NCI-H2171 (cell line): Measurements from ENCODE around the gene THYN1.
"Not testable (repeated sequence)": the region's sequence is repeated elsewhere in the genome, so short reads cannot be mapped to it uniquely, and the experiment has no call there.

Source experiments
- DNase-seq: peaks from one replicate; lab custom pipeline; 2025; lab: John Stamatoyannopoulos, UW

The THYN1 gene

DNA sequence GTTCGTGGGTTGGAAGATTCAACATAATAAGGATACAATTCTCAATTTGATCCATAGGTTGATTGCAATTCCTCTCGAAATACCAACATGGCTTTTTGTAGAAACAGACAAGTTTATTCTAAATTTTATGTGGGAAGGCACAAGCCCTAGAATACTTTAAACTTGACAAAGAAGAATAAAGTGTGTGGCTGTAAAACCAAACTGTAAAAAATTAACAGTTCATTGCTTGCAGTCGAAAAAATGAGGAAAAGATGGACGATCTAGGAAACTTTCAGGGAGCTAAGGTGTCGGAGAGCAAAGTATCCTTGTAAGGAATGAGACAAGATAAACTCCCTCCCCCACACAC is 22.0 kb upstream of the THYN1 start:
- DNase-seq, result no peak

DNA sequence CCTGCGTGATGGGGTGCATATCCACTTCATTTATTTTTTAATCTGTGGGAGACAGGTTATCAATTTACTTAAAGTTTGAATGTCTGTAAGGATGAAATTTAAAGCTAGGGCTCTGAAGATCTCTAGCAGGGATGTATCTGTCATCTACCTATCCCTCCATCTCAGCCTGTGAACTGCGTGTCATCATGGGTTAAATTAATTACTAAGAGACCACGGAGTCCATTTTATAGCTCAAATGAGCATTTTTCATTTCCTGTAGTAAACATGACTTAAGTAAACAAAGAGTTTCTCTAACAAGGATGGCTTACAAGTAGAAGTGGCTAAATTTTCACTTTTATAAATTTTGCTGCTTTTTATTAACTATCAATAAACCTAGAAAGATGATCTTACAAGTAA is 20.2 kb upstream of the THYN1 start:
- DNase-seq, result no peak

GRCh38 chr11:134272381-134273316 is 19.5 kb upstream of the THYN1 start:
- DNase-seq, result no peak

GRCh38 chr11:134271978-134272377 is 18.8 kb upstream of the THYN1 start:
- DNase-seq, result no peak

DNA sequence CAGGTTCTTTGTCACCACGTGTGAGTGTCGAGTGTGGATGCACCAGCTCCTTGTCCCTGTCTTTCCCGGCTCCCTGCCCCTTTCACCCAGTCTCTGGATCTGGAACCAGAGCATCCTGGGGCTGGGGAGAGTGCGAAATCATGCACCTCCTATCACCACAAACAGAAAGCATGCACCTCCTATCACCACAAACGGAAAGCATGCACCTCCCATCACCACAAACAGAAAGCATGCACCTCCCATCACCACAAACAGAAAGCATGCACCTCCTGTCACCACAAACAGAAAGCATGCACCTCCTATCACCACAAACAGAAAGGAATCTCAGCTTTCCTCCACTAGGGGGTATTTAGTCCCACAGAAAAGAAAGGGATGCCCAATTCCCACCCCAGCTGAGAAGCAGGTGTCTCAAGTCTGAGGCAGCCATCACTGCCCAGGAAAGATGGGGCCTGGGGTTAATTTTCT is 17.1 kb upstream of the THYN1 start:
- DNase-seq, result no peak

DNA sequence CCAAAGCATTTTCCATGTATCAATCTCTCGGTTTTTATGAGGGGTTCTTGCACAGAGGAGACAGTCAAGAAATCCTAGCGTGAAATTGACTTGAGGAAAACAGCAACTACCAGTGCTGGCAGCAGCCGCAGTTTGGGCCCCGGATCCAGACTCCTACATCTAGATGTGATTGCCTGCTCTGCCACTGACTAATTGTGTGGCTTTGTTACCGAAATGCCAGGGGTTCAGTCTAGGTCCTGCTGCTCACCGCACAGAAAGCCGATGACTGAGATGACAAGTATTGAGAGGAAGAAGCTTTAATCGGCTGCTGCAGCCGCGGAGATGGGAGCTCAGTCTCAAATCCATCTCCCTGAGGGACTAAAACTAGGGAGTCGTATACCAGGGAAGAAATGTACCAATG is 14.8 kb upstream of the THYN1 start:
- no peak for DNase-seq

- no peak for DNase-seq
These were observed 14.3 kb upstream of the THYN1 start for GRCh38 chr11:134267461-134267860.

- no peak for DNase-seq
These were observed 13.7 kb upstream of the THYN1 start for GRCh38 chr11:134266841-134267251.

DNA sequence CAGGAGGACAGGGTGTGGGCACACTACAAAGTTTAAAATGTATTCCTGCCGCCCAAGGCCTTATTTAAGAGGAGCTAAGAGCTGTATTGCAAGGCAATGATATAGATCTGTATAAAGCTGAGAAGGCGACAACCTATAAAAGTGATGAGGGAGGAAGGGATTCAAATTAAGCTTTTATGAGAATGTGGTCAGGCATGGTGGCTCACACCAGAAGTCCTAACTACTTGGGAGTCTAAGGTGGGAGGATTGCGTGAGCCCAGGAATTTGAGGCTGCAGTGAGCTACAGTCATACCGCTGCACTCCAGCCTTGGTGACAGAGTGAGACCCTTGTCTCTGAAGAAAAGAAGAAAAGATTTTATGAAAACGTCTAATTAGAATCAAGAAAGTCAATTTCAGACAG is 13.3 kb upstream of the THYN1 start:
- no peak for DNase-seq

DNA sequence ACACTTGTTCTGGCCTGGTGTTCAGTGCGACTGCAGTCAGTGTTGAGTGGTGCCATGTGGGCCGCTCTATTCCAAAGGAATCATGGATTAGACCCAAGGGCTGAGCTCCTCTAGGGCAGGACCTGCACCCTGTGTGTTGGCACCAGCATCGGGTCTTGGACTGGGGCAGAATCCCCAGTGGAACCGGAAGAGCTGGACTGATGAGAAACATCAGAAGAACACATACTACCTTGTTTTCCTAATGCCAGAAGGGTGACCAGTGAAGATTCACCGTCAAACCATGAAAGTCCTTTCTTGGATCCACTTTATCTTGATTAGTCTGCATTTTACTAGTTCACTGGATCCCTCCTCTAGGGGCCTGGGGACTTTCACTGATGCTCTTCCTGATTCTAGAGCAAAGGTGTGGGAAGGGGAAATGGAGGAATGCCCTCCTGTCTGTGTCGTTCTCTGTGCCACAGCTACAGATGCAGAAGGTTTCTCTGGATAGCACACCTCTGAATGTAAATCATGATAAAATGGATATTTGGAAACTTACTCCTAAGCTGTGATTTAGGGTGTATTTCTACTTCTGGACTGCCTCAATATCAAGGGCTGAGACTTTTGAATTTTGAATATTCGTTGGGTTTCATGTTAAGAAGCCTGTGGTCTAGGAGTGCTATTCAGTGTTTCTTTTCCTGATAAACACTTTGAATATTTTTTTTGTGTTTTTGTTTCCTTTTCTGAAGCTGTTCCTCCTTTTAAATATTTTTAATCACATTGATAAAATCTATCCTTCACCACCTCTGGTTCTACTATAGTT is 12.0 kb upstream of the THYN1 start:
- DNase-seq, result no peak

DNA sequence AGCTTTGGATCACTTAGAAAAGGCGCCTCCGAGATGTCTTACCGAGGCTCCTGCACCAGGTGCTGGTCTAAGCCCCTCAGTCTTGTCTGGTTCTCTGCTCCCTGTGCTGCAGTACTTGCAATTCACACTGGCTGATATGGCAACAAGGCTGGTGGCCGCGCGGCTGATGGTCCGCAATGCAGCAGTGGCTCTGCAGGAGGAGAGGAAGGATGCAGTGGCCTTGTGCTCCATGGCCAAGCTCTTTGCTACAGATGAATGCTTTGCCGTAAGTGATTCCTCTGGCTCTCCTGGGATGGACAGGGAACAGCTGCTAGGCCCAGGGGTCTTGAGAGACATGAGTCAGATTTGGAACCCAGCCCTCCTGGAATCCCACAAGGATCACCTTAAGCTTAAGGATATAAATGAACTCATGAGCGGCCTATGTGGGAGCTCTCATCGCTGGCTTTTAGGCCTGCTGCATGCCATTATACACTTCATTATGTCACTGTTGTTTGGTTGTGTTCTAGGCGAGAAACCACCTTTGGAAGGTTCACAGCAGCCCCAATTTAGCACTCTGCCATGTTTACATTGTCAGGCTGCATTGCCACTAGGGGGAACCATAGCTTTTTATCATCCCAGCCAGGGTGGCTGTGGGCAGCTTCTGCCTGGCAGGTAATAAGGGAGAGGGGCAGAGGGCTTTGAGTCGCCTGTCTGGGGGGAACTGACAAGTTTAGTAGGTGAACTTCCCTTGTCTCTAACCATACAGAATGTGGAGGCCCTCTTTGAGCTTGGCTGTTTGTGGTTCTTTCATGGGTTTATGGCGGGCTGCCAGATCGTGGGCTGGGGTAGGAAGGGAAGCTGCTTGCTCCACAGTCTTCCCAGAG is 8.7 kb upstream of the THYN1 start:
- DNase-seq, result no peak

- DNase-seq, result no peak
These were observed 7.8 kb upstream of the THYN1 start for GRCh38 chr11:134260983-134261382.

- no peak for DNase-seq
These were observed 7.4 kb upstream of the THYN1 start for GRCh38 chr11:134260503-134260902.

GRCh38 chr11:134258577-134258976 is 5.4 kb upstream of the THYN1 start:
- DNase-seq, result no peak

DNA sequence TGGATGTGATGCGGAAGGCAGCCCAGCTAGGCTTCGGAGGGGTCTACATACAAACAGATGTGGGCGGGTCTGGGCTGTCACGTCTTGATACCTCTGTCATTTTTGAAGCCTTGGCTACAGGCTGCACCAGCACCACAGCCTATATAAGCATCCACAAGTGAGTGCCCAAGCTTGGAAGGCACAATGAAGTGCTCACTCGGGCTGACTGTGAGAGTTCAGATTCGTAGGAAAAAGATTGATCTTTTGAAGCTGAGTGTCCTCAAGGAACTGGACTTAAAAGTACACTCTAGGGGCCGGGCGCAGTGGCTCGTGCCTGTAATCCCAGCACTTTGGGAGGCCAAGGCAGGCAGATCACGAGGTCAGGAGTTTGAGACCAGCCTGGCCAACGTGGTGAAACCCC is 3.9 kb upstream of the THYN1 start:
- no peak for DNase-seq

DNA sequence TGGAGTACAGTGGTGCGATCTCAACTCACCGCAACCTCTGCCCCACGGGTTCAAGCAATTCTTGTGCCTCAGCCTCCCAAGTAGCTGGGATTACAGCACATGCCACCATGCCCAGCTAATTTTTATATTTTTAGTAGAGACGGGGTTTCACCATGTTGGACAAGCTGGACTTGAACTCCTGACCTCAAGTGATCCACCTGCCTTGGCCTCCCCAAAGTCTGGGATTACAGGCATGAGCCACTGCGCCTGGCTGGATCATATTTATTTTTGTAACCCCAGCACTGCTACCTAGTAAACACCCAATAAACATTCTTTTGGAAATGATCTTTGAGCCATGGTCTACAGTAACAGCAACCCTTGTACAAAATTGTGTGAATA is 2.0 kb upstream of the THYN1 start:
- DNase-seq, result not testable (repeated sequence)

DNA sequence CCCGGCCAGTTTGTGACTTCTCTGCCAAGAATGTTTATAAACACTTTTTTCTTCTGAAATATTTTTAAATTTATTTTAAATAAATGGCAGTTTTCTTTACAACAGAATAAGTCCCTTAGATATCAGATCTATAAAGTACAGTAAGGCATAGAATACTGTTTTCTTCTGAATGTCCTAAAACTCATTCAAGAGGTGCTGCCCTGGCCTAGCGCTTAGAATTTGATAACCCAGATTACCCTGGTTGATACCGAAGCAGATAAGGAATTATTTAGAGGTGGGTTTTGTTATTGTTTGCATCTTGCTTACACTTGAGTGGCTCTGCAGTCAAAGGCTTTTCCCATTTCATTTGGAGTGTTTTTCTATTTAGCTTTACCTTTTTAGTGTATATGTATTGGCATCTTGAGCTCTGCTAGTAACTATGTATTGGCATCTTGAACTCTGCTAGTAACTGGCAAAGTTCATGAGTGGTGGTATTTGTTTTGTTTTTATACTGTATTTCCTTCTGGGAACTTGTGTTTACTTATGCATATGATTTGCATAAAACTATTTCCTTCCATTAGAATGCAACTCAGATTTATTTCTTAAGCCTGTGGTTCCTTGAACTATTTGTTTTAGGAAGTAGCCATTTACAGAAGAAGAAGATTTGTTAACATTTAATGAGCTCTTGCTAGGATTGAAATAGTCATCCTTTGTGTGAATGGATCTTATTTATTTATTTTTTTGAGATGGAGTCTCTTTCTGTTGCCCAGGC is 1.5 kb upstream of the THYN1 start:
- DNase-seq, result no peak

DNA sequence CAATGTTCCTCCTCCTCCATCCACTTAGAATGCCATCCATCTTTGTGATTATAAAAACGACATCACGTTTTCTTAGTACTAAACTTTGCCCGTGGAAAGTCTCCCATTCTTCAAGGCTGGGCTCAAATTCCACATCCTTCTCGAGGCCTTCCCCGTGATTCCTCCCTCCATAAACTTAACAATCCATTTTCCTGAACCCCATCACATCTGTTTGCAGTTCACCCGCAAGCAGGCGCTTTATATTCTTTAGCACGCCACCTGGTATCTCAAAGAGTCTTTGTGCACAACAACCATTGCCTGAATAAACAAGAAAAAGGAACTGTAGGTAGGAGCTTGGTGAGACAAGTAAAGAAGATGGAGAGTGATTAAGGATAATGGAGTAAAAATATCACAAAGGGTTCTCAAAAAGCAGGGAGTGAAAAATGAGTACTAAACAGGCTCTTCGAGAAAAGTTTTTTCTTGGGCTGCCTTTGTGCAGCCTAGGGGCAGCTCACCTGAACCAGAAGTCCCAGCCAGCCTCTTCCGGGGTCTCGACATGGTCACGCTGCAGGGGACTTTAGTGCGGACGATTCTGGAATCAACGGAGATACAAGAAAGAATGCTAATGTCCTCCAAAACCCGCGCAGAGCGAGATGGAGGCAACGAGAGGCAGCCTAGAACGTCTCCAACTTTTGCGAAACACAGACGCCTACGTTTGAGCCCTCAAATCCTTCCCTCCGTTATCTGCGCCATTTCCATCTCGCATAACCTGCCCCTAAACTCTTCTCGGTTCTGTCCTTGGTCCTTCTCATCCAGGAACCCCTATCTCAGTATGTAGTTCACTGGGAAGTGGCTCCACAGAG is 585 bp downstream of the THYN1 start:
- no peak for DNase-seq

DNA sequence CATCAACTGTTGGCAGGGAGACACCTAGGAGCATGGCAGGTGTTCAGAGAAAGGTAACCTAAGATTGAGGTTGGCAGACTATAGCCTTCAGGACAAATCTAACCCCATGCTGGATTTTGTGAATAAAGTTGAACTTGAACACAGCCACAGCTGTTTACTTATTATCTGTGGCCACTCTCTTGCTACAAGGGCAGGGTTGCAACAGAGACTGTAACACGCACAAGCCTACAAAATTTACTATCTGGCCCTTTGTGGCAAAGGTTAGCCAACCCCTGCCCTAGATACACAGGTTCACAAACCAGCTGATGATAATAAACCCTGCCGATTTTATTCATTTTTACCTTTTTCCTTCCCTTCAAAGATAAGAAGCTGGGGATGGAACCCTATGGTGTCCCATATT is 2.5 kb downstream of the THYN1 start:
- DNase-seq, result no peak

GRCh38 chr11:134250246-134250645 is 2.9 kb downstream of the THYN1 start:
- DNase-seq, result no peak
